Mucosa of descending colon (tissue), 3 donors: ENCODE results near the gene HOXA4. TPM values are rescaled to one million over a fixed set of nuclear protein-coding genes. Genes with fewer than 3 reads are reported as not detected.

Source experiments
- ATAC-seq: fragments of 200-7000 bp; cut with Tn5 transposase; one replicate; pipeline ENCODE4 v1.9.1; 2020; ENCODE audit warnings: mild to moderate bottlenecking, moderate library complexity
- DNase-seq, 3 donors: peaks; one replicate each; pipeline ENCODE4 v3.0.0-alpha.2; 2020
- H3K36me3 ChIP-seq: fragments of 200-600 bp; one replicate; pipeline ENCODE4 v1.8.0; 2021; ENCODE audit warnings: low read depth, mild to moderate bottlenecking
- H3K4me1 ChIP-seq: fragments of 200-600 bp; one replicate; pipeline ENCODE4 v1.8.0; 2021; ENCODE audit warnings: low read depth, mild to moderate bottlenecking
- H3K4me3 ChIP-seq: fragments of 200-600 bp; one replicate; pipeline ENCODE4 v1.8.0; 2021; ENCODE audit warnings: mild to moderate bottlenecking
- H3K9me3 ChIP-seq: fragments of 200-600 bp; one replicate; pipeline ENCODE4 v1.8.0; 2021; ENCODE audit warnings: mild to moderate bottlenecking
- CTCF ChIP-seq: fragments of 200-600 bp; IDR thresholded peaks from one replicate; pipeline ENCODE4 v1.8.0; 2022; ENCODE audit warnings: antibody characterized with exemption, mild to moderate bottlenecking
- intact Hi-C, 2 donors: fragments of 100-400 bp; cut with DNase I in 1 of 2; cut with micrococcal nuclease in 1 of 2; formaldehyde crosslinking; loops; one replicate each; pipeline versions ENCODE4 v1.11.0 to v1.11.1; 2022; cut with DNase I, micrococcal nuclease
- total RNA-seq, 3 donors: library from RNA; stranded (reverse); fragmentation: NEBNext Ultra II Directional in 2 of 3; extraction: Animal tissue kit (Norgen Biotek cat#: 25700) in 2 of 3; gene quantifications; one replicate each; pipeline versions ENCODE4 v1.2.1 to v1.2.4, GENCODE V29; 2021 to 2023
- donor health status: DM: no; HTN: no; CAD: no; lungs with moderate emphysema.
- donor health status: DM: no; HTN: no; CAD: no.
- donor health status: DM: no; HTN: yes; CAD: no.

The HOXA4 gene
- total RNA-seq, 3 donors from 2014 or later: 5.9 to 9.5 (median 8.3) TPM

DNA sequence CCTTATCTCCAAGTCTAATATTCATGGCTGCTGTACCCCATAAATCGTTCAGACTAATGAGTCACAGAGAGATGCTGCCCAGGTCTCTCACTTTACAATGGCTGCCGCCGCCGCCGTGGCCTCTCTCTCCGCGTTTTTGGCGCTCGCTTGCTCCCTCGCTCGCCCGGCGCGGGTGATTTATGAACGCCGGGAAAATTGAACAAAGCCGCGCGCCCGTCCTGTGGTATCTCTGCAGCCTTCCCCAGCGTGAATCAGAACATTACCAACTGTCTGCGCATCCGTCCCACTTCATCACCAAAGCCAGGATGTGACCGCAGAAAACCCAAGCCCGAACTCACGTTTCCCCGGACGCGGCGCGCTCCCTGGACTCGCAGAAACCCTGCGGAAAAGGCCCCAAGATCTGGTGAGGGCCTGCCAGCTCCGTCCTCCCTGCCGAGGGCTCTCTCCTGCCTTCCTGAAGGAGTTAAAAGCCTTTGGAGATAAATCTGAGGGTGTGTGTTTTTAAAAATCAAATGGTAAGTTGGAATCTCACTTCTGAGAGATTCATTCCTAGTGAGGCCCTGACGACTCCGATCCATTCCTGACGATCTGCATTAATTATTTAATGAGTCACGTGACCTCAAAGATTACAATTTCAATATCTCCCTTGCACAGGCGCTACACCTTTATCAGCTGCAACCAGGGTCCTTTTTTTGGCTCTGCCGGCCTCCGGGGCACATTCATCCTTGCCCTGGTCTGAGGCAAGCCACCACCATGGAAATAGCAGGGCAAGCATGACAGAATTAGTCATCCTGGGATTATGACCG is 6.3 kb downstream of the HOXA4 start:
- Histone ChIP-seq H3K9me3 (no peaks in the 10 kb centered on the region), H3K36me3 (no peaks in the 10 kb centered on the region), H3K4me1 (peaks cover 70% of the 10 kb centered on the region), H3K4me3 (no peak overlapping the region)
- intact Hi-C loops: no loop called here
- no peak for TF ChIP-seq CTCF
- peak; percentile 40 to 63 (median 60) for DNase-seq
- no peak for ATAC-seq

GRCh38 chr7:27123477-27124053 is 7.0 kb downstream of the HOXA4 start:
- H3K4me3 ChIP-seq: no peak overlapping the region
- intact Hi-C loops: no loop called here
- peaks cover 77% of the 10 kb centered on the region for H3K4me1 ChIP-seq
- H3K36me3 ChIP-seq: no peaks in the 10 kb centered on the region
- TF ChIP-seq CTCF: no peak
- DNase-seq (peak in 1 of 3 donors; percentile 52), ATAC-seq (no peak)
- H3K9me3 ChIP-seq: no peaks in the 10 kb centered on the region

DNA sequence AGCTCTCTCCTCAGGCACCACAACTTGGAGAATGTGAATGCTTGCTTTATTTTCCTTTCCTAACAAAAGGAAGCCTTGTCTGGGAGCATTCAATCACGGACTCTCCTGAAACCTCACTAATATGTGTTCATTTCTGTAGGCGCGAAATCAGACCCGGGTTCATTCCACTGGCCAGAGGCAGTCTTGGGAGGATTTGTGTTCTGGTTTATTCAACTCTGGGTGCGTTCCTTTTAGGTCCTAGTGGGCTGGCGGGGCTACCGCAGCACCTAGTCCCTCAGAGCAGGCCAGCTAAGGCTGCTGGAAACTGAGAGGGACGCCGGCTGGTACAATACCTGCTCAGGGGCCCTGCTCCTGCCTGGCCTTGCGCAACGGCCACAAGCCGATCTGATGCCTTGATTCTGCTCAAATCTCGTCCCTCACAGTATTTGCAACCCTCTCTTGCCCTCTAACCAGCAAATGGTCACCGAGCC is 7.5 kb downstream of the HOXA4 start:
- Histone ChIP-seq H3K36me3 (no peaks in the 10 kb centered on the region), H3K4me1 (peaks cover 82% of the 10 kb centered on the region), H3K4me3 (no peak overlapping the region), H3K9me3 (no peaks in the 10 kb centered on the region)
- intact Hi-C loops: no loop called here
- DNase-seq (peak in 1 of 3 donors; percentile 24), ATAC-seq (peak; percentile 29)
- no peak for TF ChIP-seq CTCF

- Histone ChIP-seq H3K36me3 (no peaks in the 10 kb centered on the region), H3K4me1 (peaks cover 82% of the 10 kb centered on the region), H3K4me3 (no peak overlapping the region), H3K9me3 (no peaks in the 10 kb centered on the region)
- peak; percentile 83 to 90 (median 86) for DNase-seq
- no peak for TF ChIP-seq CTCF
- peak; percentile 81 for ATAC-seq
- intact Hi-C loops: no loop called here
Measured at GRCh38 chr7:27122077-27122910, 8.3 kb downstream of the HOXA4 start.

DNA sequence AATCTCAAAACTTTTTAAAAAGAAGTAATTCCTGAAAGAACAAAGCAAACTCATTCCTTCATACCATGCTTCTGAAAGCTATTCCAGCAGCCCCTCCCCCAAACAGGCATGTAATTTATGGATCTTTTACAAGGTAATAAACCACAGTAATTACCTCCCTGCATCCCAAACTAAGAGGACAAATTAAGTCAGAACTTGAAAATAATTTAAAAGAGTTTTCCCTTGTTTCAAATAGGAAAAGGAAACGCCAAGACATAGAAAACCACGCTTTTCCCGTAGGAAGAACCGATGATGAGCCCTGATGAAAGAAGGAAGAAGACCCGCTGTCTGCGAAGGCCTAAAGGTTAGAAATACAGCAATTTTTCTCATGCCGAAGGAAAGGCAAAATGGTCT is 8.9 kb downstream of the HOXA4 start:
- TF ChIP-seq CTCF: no peak
- H3K4me3 ChIP-seq: no peak overlapping the region
- H3K36me3 ChIP-seq: no peaks in the 10 kb centered on the region
- ATAC-seq (no peak), DNase-seq (peak in 1 of 3 donors; percentile 54)
- H3K9me3 ChIP-seq: no peaks in the 10 kb centered on the region
- peaks cover 81% of the 10 kb centered on the region for H3K4me1 ChIP-seq
- intact Hi-C loops: no loop called here
